Dermis microvascular lymphatic vessel endothelial cell (primary cell): ENCODE results near the gene EXD3. TPM values are rescaled to one million over a fixed set of nuclear protein-coding genes. Genes with fewer than 3 reads are reported as not detected.
A peak's percentile ranks its signal among the peaks of the same experiment; 100 is the strongest.

Source experiments
- DNase-seq, 2 donors: peaks; one replicate each; pipeline versions ENCODE4 v3.0.0 to v3.0.0-alpha.2; 2010; ENCODE audit warnings: low read depth in 2 of 2
- total RNA-seq: library from RNA; depleted of rRNA; stranded (reverse); fragments of >200 nt; gene quantifications from 2 replicates; pipeline ENCODE4 v1.2.1, GENCODE V29; 2014

The EXD3 gene
- total RNA-seq, 1 donor from 2014 or later = 12.2 TPM

DNA sequence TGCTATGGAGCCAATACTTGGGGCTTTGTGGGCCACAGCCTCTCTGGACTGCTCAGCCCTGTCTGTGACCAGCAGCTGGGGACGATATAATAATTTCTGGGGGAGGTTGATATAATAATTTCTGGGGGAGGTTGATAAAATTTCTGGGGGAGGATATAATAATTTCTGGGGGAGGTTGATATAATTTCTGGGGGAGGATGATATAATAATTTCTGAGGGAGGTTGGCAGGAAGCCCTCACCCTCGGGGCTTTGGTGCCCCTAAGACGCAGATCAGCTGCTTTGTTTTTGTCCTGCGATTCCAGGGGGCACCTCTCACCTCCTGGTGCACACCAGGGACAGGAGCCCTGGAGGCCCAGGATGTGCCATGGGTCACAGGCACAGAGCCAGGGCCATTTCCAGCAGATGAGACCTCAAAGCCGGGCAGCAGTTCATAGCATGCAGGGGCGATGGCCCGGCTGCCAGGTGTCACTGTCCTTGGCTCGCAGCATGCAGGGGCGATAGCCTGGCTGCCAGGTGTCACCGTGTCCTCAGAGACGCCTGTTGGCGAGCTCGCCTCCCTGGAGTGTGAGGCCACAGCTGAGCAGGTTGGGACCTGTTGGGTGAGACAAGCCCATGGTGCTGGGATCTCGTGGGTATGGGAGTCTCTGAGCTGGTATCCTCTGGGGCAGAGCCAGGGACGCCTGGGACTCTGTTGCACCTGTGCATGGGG is 149.2 kb downstream of the EXD3 start:
- no peak for DNase-seq

DNA sequence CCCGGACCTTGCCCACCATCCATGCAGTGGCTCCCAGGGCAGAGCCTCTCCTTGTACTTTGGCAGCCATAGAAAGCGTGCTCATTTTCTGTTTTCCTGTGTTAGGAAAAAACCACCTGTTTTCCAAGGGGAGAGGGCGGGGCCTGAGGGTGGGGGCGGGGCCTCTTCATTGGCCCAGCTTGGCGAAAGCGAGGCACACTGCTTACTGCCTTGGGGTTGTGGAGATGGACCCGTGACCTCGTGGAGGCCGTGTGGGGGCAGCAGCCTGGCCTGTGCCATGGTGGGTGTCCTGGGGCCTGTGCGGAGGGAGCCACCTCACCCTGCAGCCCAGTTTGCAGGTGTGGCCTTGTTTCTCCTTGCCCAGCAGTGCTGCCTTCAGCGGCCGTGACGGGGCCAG is 149.9 kb downstream of the EXD3 start:
- DNase-seq = no peak

DNA sequence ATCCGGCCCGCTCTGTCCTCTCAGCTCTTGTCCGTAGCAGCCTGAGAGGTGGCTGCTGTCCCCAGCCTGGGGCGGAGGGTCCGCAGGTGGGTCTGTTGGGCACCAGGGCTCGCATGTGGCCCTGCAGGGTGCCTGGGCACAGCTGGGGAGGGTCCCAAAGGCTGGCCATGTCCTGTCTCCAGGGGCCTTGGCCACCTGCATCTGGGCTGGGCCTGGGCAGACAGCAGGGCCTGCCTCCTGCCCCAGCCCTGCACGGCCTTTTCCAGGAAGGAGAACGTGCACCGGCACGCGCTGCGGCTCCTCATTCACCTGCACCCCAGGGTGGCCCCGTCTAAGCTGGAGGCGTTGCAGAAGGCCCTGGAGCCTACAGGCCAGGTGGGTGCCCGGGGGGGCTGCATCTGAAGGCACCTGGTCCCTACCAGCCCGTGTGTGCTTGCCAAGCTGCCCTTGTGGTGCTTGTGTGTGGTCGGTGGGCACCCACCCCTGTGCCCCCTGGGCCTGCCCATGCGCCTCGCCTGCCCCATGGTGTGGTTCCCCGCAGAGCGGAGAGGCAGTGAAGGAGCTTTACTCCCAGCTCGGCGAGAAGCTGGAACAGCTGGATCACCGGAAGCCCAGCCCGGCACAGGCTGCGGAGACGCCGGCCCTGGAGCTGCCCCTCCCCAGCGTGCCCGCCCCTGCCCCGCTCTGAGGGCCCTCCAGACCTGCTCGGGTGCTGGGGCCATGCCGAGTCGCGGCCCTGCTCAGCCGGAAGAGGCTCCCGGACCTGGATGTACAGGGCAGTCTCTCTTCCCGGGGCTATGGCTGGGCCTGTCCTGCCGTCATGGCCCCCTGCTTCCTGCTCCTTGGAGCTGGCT is 150.5 kb downstream of the EXD3 start:
- no peak for DNase-seq

DNA sequence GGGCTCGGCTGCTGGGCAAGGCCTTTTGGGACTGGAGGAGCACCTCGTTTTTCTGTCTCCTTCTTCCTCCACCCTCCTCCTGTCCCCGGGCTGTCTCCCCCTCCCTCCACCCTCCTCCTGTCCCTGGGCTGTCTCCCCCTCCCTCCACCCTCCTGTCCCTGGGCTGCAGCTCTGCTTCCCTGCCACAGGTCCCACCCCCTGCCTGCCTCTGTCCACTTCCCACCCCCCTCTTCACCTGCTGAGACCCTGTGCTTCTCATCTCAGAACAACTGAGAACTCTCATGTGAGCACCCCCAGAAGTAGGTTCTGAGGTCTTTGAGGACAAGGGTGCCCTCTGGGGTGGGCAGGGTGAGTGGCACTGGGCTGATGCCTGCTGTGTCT is 151.3 kb downstream of the EXD3 start:
- no peak for DNase-seq

DNA sequence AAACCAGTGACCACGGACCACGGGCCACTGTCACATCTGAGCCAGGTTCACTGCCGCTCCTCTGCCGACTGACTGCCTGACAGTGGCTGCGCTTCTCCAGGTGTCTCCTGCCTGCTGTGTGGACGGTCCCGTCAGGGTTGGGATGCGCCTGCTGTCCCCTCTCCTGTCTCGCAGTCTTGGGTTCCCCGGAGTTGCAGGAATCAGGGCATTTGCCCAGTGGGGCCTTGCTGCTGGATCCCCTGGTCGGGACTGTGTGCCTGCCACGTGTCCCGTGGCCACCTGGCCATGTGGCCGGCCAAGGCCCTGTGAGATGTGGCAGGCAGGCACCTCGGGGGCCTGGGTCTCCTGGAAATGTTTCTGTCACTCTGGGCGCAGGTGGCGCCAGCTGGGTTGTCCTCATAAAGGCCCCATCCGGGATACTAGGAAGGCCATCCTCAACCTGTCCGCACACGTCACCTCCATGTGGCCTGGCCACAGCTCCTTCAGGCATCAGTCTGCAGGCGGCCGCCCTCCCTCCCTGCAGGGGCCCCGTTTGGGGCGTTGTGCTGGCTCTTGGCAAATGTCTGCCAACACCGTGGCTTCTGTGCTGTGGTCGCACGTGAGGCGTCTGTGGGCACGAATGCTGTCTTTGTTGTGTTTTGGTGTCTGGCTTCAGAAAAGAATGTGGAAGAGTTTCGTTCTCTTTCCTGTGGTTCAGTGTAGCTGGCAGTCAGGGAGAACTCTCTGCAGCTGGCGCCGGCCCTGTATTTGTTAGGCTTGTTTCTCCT is 151.8 kb downstream of the EXD3 start:
- DNase-seq = no peak

DNA sequence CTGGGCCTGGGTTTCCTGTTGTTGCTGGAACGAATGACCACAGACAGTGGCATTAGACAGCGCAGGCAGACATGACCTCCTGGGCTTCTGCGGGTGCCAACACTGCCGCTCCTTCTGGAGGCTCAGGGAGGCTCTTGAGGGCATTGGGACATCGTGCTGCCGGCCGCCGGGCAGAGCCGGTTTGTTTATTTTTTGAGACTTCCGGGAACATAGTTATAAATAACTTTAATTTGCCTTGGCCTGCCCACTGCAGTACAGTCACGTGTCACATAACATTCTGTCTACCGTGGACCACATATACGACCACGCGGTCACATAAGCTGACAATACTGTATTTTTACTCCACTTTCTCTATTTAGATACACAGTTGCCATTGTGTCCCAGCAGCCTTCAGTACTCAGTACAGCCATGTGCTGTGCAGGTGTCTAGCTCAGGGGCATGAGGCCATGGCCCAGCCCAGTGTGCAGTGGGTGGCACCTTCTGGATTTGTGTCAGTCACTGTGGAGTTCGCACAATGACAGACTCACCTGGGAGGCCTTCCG is 153.7 kb downstream of the EXD3 start:
- DNase-seq = peak in 1 of 2 donors; percentile 61

DNA sequence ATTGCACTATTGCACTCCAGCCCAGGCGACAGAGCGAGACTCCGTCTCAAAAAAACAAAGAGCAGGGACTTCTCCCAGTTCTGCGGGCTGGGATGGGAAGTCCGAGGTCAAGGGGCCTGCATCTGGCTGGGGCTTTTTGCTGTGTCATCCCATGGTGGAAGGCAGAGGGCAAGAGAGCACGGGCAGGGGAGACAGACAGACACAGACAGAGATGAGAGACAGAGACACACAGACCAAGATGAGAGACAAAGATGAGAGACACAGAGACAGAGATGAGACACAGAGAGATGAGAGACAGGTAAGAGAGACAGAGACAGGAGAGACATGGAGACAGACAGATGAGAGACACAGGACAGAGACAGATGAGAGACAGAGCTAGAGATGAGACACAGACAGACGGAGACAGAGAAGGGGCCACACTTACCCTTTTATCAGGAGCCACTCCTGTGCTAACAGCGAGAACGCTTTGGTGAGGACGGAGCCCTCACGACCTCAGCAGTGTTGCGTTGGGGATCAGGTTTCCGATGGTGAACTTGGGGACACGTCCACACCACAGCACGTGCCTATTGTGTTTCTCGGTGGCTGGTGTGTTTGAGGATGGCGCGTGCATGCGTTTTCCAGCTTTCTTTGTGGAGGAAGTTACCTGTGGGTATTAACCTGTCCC is 154.3 kb downstream of the EXD3 start:
- DNase-seq = peak; percentile 69 to 82

DNA sequence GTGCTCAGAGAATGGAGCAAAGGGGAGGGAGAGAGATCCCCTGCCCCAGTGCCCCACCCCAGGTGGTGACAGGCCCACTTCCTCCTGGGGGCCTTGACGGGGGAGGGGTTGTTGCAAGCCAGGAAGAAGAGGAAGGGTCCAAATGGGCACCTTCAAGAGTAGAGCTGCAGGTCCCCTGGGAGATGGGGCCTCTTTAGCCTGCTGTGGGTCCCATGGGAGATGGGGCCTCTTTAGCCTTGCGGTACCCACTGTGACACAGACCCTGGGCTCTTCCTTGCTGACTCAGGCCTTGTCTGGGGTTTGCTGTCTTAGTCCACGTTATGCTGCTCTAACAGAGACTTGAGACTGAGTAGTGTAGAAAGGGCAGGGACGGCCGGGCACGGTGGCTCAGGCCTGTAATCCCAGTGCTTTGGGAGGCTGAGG is 155.0 kb downstream of the EXD3 start:
- DNase-seq = no peak

DNA sequence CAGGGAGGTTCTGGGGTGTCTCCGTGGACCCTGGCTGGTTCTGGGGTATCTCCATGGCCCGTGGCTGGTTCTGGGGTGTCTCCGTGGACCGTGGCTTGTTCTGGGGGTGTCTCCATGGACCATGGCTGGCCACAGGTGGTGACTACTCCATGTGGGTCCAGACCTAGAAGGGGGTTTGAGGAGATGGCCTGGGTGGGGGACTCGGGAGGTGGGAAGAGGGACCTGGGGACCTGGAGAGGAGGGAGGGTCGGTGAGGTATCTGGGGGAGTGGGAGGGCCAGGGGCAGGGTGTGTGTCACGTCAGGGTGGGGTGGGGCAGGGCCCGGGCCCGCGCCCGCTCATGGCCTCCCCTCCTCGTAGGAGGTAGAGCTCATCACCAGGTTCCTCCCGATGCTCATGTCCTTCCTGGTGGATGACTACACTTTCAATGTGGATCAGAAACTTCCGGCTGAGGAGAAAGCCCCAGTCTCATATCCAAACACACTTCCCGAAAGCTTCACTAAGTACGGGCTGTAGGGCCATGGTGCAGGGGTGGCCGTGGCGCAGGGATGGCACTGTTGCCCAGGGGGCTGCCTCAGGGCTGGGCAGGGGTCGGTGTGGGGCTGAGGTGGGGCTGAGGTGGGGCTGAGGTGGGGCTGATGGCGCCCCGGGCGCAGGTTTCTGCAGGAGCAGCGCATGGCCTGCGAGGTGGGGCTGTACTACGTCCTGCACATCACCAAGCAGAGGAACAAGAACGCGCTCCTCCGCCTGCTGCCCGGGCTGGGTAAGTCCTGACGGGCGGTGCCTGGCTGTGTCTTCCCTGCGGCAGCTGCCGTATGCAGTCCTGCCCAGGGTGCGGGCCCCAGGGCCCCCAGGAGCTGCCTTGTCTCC is 156.1 kb downstream of the EXD3 start:
- DNase-seq = no peak

DNA sequence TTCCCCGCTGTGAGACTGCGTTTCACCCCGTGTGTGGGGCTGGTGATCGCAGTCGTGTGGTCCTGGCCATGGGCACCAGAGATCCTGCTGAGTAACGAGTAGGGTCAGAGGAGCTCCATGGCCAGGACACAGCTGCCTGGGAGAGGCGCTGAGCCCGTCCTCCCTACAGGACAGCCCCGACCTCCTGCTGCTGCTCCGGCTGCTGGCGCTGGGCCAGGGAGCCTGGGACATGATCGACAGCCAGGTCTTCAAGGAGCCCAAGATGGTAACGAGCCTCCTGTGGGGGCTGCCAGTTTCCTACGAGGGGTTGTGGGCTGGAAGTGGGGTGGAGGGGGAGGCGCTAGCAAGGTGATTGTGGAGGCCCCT is 156.8 kb downstream of the EXD3 start:
- DNase-seq = no peak

DNA sequence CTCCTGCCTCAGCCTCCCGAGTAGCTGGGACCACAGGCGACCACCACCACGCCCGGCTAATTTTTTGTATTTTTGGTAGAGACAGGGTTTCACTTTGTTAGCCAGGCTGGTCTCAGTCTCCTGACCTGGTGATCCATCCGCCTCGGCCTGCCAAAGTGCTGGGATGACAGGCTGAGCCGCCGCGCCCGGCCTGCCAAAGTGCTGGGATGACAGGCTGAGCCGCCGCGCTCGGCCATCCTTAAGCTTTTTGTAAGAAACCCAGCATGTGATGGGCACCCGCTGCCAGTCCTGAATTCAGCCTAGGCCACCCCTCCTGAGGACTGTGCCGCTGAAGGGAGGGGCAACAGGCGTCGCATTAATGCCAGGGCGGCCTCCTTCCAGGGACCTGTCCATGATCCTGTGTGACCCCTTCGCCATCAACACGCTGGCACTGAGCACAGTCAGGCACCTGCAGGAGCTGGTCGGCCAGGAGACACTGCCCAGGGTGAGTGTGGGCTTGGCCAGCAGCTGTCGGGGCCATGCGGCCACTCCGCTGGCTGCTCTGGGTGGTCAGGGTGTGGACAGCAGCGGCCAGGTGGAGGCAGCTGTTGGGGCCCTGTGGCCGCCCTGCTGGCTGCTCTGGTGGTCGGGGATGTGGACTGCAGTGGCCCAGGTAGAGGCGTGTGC is 157.3 kb downstream of the EXD3 start:
- DNase-seq = no peak

DNA sequence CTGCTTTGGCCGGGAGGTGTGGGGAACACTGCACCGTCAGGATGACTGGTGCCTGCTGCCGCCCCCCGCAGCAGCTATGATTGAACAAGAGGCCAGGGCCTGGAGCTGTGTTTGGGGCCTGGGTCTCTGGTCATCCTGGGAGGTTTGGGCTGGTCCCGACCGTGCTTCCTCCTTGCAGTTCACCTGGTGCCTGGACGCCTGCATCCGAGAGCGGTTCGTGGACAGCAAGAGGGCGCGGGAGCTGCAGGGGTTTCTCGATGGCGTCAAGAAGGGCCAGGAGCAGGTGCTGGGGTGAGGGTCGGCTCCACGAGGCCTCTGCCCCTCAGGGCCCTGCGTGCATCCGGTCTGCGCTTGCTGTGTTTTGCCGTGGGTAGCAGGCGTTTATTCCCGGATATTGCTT is 158.9 kb downstream of the EXD3 start:
- DNase-seq = no peak

DNA sequence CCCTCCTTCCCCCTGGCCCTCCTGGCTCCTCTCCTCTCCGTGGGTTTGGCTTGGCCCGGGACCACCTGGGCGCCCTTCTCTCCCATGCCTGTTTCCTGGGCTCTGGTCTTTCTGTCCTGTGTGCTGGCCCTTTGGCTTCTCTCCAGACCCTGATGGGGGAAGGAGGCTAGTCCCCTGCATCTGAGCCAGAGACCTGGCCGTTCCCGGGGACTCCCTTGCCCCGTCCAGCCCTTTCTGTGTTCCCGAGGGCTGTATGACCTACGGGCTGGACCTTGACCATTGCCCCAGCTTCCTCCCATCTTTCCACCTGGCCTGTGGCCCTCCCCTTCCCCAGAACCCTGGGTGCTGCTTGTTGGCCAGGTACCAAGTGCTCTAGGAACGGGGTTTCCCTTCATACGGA is 159.5 kb downstream of the EXD3 start:
- DNase-seq = no peak

DNA sequence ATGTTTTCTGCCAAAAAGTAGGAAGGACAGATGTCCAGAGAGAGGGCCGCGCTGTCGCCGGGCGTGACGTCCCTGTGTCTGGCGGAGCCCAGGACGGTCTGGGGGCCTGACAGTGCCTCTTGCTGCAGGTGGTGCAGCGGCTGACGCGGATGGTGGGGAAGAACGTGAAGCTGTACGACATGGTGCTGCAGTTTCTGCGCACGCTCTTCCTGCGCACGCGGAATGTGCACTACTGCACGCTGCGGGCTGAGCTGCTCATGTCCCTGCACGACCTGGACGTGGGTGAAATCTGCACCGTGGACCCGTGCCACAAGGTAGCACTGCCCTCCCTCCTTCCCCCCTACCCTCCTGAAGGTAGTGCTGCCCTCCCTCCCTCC is 160.1 kb downstream of the EXD3 start:
- no peak for DNase-seq

DNA sequence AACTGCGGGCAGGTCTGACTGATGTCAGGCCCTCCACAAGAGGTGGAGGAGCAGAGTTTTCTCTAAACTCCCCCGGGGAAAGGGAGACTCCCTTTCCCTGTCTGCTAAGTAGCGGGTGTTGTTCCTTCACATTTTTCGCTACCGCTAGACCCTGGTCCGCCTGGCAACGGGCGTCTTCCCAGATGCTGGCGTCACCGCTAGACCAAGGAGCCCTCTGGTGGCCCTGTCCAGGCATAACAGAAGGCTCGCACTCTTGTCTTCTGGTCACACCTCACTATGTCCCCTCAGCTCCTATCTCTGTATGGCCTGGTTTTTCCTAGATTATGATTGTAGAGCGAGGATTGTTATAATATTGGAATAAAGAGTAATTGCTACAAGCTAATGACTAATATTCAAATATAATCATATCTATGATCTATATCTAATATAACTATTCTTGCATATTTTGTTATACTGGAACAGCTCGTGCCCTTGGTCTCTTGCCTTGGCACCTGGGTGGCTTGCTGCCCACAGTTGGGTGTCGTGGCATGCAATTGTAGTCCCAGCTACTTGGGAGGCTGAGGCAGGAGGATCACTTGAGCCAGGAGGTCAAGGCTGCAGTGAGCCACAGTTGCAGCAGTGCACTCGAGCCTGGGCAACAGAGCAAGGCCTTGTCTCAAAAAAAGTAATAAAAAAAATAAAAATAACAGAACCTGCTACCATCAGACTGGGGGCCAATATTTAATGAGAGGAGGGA is 160.6 kb downstream of the EXD3 start:
- peak in 1 of 2 donors; percentile 38 for DNase-seq
